Neural cell (in vitro differentiated cells): Measurements from ENCODE around the gene SHTN1. TPM values are rescaled to one million over a fixed set of nuclear protein-coding genes. Genes with fewer than 3 reads are reported as not detected.

Experiments
- H2AFZ ChIP-seq: fragments of 200-600, 300-800 bp; sonication (generic), shearing (Covaris generic); 2 replicates; pipeline ENCODE4 v1.6.0; 2014; ENCODE audit warnings: low read depth, mild to moderate bottlenecking, antibody characterized with exemption, low read length, moderate library complexity
- H3F3A ChIP-seq: fragments of 200-600 bp; shearing (Covaris generic); 2 replicates; pipeline ENCODE4 v1.6.1; 2016; ENCODE audit warnings: mild to moderate bottlenecking, moderate library complexity, mixed read lengths, antibody characterized with exemption, low read length; ENCODE audit not compliant: insufficient read depth, poor library complexity, severe bottlenecking
- H3K27ac ChIP-seq: fragments of 200-600, 300-800 bp; sonication (generic), shearing (Covaris generic); 2 replicates; pipeline ENCODE4 v1.5.1; 2014; ENCODE audit warnings: mild to moderate bottlenecking, low read length, moderate library complexity
- H3K27me3 ChIP-seq: fragments of 300-800, 200-600 bp; sonication (generic), shearing (Covaris generic); 2 replicates; pipeline ENCODE4 v1.6.0; 2014; ENCODE audit warnings: mild to moderate bottlenecking, low read depth, low read length, moderate library complexity; ENCODE audit not compliant: insufficient read depth
- H3K36me3 ChIP-seq: fragments of 300-800, 200-600 bp; sonication (generic), shearing (Covaris generic); 2 replicates; pipeline ENCODE4 v1.5.1; 2014; ENCODE audit warnings: mild to moderate bottlenecking, antibody characterized with exemption, low read length, moderate library complexity; ENCODE audit not compliant: insufficient read depth
- H3K4me2 ChIP-seq: fragments of 300-800, 200-600 bp; sonication (generic), shearing (Covaris generic); 2 replicates; pipeline ENCODE4 v1.6.0; 2014; ENCODE audit warnings: mild to moderate bottlenecking, low read length
- H3K4me3 ChIP-seq: fragments of 300-800, 200-600 bp; sonication (generic), shearing (Covaris generic); 2 replicates; pipeline ENCODE4 v1.5.1; 2014; ENCODE audit warnings: mild to moderate bottlenecking, low read length, moderate library complexity
- H3K79me2 ChIP-seq: fragments of 200-600 bp; shearing (Covaris generic); replicated peaks from 2 replicates; pipeline ENCODE4 v1.6.0; 2014; ENCODE audit warnings: mild to moderate bottlenecking, low read length, moderate library complexity; ENCODE audit not compliant: insufficient read depth
- H3K9ac ChIP-seq: fragments of 300-800, 200-600 bp; sonication (generic), shearing (Covaris generic); 2 replicates; pipeline ENCODE4 v1.6.1; 2016; ENCODE audit warnings: mild to moderate bottlenecking, low read length, mixed read lengths
- H3K9me2 ChIP-seq: fragments of 200-600 bp; shearing (Covaris generic); 2 replicates; pipeline ENCODE4 v1.6.1; 2016; ENCODE audit warnings: mild to moderate bottlenecking, low read length, mixed read lengths; ENCODE audit not compliant: insufficient read depth
- H3K9me3 ChIP-seq: fragments of 200-600, 300-800 bp; sonication (generic), shearing (Covaris generic); 2 replicates; pipeline ENCODE4 v1.6.1; 2016; ENCODE audit warnings: mild to moderate bottlenecking, mixed run types, low read length, moderate library complexity, mixed read lengths
- H4K20me1 ChIP-seq: fragments of 200-600 bp; shearing (Covaris generic); 2 replicates; pipeline ENCODE4 v1.6.1; 2016; ENCODE audit warnings: mild to moderate bottlenecking, mixed run types; ENCODE audit not compliant: insufficient read depth
- EP300 ChIP-seq: fragments of 450-650 bp; conservative IDR thresholded peaks from 2 replicates; pipeline ENCODE4 v1.6.1; 2014; ENCODE audit warnings: antibody characterized with exemption, mild to moderate bottlenecking, moderate library complexity; ENCODE audit not compliant: poor library complexity, severe bottlenecking
- EZH2 ChIP-seq: fragments of 200-600, 300-800 bp; shearing (Covaris generic), sonication (generic); IDR thresholded peaks from 2 replicates; pipeline ENCODE4 v1.6.1; 2014; ENCODE audit warnings: antibody characterized with exemption, low read length, borderline replicate concordance, mild to moderate bottlenecking; ENCODE audit not compliant: insufficient read depth, poor library complexity, severe bottlenecking
- MXI1 ChIP-seq: fragments of 450-650 bp; conservative IDR thresholded peaks from 2 replicates; pipeline ENCODE4 v1.6.1; 2014; ENCODE audit warnings: antibody characterized with exemption, mild to moderate bottlenecking; ENCODE audit not compliant: poor library complexity, severe bottlenecking
- POLR2AphosphoS5 ChIP-seq: IDR thresholded peaks from 2 replicates; pipeline ENCODE4 v1.6.1; 2012
- RAD21 ChIP-seq: fragments of 450-650 bp; conservative IDR thresholded peaks from 2 replicates; pipeline ENCODE4 v1.6.1; 2014; ENCODE audit warnings: antibody characterized with exemption, mild to moderate bottlenecking, moderate library complexity
- SMC3 ChIP-seq: fragments of 450-650 bp; conservative IDR thresholded peaks from 2 replicates; pipeline ENCODE4 v1.6.1; 2014; ENCODE audit warnings: antibody characterized with exemption, mild to moderate bottlenecking, moderate library complexity; ENCODE audit not compliant: poor library complexity
- TAF1 ChIP-seq: IDR thresholded peaks from 2 replicates; pipeline ENCODE4 v1.6.1; 2012; ENCODE audit warnings: low read depth
- polyA plus RNA-seq: library from polyadenylated mRNA; depleted of rRNA; stranded (reverse); fragments of >200 nt; gene quantifications from 2 replicates; pipeline ENCODE4 v1.2.3, GENCODE V29; 2014
- TF ChIP-seq, protein P1 (sequence below): fragments of 450-650 bp; IDR thresholded peaks from 2 replicates; pipeline ENCODE4 v1.5.1; 2014; ENCODE audit warnings: antibody characterized with exemption, mild to moderate bottlenecking, moderate library complexity; ENCODE audit not compliant: poor library complexity, severe bottlenecking
- TF ChIP-seq, protein P2 (sequence below): IDR thresholded peaks from 2 replicates; pipeline ENCODE4 v1.6.1; 2012; ENCODE audit warnings: borderline replicate concordance

Gene SHTN1
- polyA plus RNA-seq, 1 donor from 2014 or later, result 55.8 TPM

DNA sequence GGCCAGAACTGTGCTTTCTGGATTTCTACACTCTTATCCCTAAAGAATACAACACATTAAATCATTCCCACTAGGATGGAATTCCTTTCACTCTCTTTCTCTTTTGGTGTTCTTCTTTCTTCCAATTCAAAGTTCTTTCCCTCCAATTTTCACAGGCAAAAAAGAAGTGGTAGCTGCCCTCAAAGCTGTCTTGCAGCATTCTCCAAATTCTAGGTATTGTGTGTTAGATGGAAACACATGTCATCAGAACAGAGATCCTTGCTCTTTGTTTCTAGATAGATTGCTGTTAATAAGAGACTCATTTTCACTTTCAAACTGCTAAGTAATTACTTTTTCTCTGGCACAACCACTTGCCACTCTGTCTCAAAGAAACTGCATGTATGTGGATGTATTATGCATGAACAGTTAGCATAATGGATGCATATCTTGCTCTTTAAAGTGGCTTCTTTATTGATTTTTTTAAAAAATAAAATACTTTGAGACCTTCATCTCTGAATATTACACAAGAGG lies 31.0 kb downstream of the SHTN1 start:
- Histone ChIP-seq H3K4me3 (peak overlapping the region; percentile 37), H3K9me2 (no peaks in the 10 kb centered on the region)

DNA sequence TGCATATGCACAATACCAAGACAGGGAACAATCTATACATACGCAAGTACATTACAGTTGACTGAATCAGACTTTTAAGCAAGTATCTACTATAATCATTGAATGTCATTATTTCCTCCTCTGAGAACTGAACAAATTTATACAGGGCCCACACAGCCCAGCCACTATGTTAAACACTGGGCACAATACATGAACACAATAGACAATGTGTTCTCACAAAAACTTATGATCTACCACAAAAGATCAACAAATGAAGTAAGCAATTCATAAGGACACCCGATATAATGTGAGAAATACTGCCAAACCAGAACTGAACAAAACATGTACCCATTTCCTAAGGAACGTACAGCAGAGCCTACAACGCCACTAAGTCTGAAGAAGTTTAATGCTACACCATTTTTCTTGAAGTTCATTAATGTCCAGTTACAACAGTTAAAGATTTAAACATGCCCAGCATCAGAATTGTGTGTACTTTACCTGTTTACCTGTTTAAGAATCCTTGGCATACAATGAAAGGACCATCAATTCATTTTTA lies 31.5 kb downstream of the SHTN1 start:
- no peaks in the 10 kb centered on the region for H3K36me3 ChIP-seq
- H3K4me2 ChIP-seq, result no peak overlapping the region
- H2AFZ ChIP-seq, result no peak overlapping the region
- no peaks in the 10 kb centered on the region for H3K79me2 ChIP-seq
- no peaks in the 10 kb centered on the region for H3K27me3 ChIP-seq
- no peaks in the 10 kb centered on the region for H4K20me1 ChIP-seq
- H3K9me2 ChIP-seq, result no peaks in the 10 kb centered on the region
- H3K27ac ChIP-seq, result no peak overlapping the region
- no peaks in the 10 kb centered on the region for H3F3A ChIP-seq
- TF ChIP-seq POLR2AphosphoS5 (no peak), EZH2 (no peak), MXI1 (no peak), RAD21 (no peak), EP300 (no peak), TAF1 (no peak), SMC3 (no peak)
- TF ChIP-seq, protein P1, sequence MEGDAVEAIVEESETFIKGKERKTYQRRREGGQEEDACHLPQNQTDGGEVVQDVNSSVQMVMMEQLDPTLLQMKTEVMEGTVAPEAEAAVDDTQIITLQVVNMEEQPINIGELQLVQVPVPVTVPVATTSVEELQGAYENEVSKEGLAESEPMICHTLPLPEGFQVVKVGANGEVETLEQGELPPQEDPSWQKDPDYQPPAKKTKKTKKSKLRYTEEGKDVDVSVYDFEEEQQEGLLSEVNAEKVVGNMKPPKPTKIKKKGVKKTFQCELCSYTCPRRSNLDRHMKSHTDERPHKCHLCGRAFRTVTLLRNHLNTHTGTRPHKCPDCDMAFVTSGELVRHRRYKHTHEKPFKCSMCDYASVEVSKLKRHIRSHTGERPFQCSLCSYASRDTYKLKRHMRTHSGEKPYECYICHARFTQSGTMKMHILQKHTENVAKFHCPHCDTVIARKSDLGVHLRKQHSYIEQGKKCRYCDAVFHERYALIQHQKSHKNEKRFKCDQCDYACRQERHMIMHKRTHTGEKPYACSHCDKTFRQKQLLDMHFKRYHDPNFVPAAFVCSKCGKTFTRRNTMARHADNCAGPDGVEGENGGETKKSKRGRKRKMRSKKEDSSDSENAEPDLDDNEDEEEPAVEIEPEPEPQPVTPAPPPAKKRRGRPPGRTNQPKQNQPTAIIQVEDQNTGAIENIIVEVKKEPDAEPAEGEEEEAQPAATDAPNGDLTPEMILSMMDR, result no peak
- TF ChIP-seq, protein P2, sequence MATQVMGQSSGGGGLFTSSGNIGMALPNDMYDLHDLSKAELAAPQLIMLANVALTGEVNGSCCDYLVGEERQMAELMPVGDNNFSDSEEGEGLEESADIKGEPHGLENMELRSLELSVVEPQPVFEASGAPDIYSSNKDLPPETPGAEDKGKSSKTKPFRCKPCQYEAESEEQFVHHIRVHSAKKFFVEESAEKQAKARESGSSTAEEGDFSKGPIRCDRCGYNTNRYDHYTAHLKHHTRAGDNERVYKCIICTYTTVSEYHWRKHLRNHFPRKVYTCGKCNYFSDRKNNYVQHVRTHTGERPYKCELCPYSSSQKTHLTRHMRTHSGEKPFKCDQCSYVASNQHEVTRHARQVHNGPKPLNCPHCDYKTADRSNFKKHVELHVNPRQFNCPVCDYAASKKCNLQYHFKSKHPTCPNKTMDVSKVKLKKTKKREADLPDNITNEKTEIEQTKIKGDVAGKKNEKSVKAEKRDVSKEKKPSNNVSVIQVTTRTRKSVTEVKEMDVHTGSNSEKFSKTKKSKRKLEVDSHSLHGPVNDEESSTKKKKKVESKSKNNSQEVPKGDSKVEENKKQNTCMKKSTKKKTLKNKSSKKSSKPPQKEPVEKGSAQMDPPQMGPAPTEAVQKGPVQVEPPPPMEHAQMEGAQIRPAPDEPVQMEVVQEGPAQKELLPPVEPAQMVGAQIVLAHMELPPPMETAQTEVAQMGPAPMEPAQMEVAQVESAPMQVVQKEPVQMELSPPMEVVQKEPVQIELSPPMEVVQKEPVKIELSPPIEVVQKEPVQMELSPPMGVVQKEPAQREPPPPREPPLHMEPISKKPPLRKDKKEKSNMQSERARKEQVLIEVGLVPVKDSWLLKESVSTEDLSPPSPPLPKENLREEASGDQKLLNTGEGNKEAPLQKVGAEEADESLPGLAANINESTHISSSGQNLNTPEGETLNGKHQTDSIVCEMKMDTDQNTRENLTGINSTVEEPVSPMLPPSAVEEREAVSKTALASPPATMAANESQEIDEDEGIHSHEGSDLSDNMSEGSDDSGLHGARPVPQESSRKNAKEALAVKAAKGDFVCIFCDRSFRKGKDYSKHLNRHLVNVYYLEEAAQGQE, result no peak
- no peak overlapping the region for H3K9ac ChIP-seq
- H3K4me3 ChIP-seq, result peak overlapping the region; percentile 37
- no peaks in the 10 kb centered on the region for H3K9me3 ChIP-seq

More for the DNA sequence above, 31.0 kb downstream of the SHTN1 start:
- H3F3A ChIP-seq, result no peaks in the 10 kb centered on the region
- H3K9me3 ChIP-seq, result no peaks in the 10 kb centered on the region
- no peak overlapping the region for H3K4me2 ChIP-seq
- TF ChIP-seq, protein P1, result no peak
- TF ChIP-seq POLR2AphosphoS5 (no peak), SMC3 (no peak), EZH2 (no peak), MXI1 (no peak), EP300 (no peak), TAF1 (no peak), RAD21 (no peak)
- TF ChIP-seq, protein P2, result no peak
- H3K9ac ChIP-seq, result no peak overlapping the region
- no peaks in the 10 kb centered on the region for H3K79me2 ChIP-seq
- H4K20me1 ChIP-seq, result no peaks in the 10 kb centered on the region
- H2AFZ ChIP-seq, result no peak overlapping the region
- H3K36me3 ChIP-seq, result no peaks in the 10 kb centered on the region
- no peaks in the 10 kb centered on the region for H3K27me3 ChIP-seq
- no peak overlapping the region for H3K27ac ChIP-seq
